Keratinocyte (primary cell): ENCODE data around the gene LDAH. TPM values are rescaled to one million over a fixed set of nuclear protein-coding genes. Genes with fewer than 3 reads are reported as not detected.

Experiments
- DNase-seq: peaks from one replicate; pipeline ENCODE4 v3.0.0-alpha.2; 2011; ENCODE audit warnings: low read depth, missing footprints, low spot score
- FAIRE-seq: peaks from 2 replicates; lab custom pipeline; 2011; peaks lifted over from hg19 to GRCh38; lab: Jason Lieb, UNC
- H2AFZ ChIP-seq: 2 replicates; pipeline ENCODE4 v1.6.0; 2012; ENCODE audit warnings: low read length, control low read depth, inconsistent platforms; ENCODE audit not compliant: control insufficient read depth
- H3K27ac ChIP-seq: 2 replicates; pipeline ENCODE4 v1.5.1; 2011; ENCODE audit warnings: low read length; ENCODE audit not compliant: control insufficient read depth, insufficient read depth
- H3K27me3 ChIP-seq: 3 replicates; pipeline ENCODE4 v1.6.0; 2011; ENCODE audit warnings: low read length; ENCODE audit not compliant: control insufficient read depth, insufficient read depth; ENCODE audit errors: extremely low read depth
- H3K36me3 ChIP-seq, 2 experiments: 2 replicates in 1 of 2; 3 replicates in 1 of 2; pipeline ENCODE4 v1.5.1; 2011; ENCODE audit warnings: low read length in 2 of 2, mild to moderate bottlenecking in 1 of 2; ENCODE audit not compliant: control insufficient read depth in 2 of 2, insufficient read depth in 2 of 2; ENCODE audit errors: extremely low read depth in 1 of 2
- H3K4me1 ChIP-seq: 3 replicates; pipeline ENCODE4 v1.5.1; 2011; ENCODE audit warnings: low read length; ENCODE audit not compliant: control insufficient read depth, insufficient read depth; ENCODE audit errors: extremely low read depth
- H3K4me2 ChIP-seq: 3 replicates; pipeline ENCODE4 v1.6.0; 2011; ENCODE audit warnings: low read depth, low read length; ENCODE audit not compliant: control insufficient read depth, insufficient read depth; ENCODE audit errors: extremely low read depth
- H3K4me3 ChIP-seq, 3 experiments: fragments of 200-600 bp in 1 of 3; sonication (generic) in 1 of 3; 2 replicates in 2 of 3; 3 replicates in 1 of 3; pipeline ENCODE4 v1.5.1; 2011 to 2016; ENCODE audit warnings: low read length in 3 of 3, mild to moderate bottlenecking in 3 of 3, control low read depth in 2 of 3, inconsistent platforms in 1 of 3, low read depth in 1 of 3, mixed read lengths in 1 of 3, mixed run types in 1 of 3, moderate library complexity in 1 of 3; ENCODE audit not compliant: control insufficient read depth in 2 of 3, insufficient read depth in 2 of 3; ENCODE audit errors: extremely low read depth in 1 of 3
- H3K79me2 ChIP-seq: 2 replicates; pipeline ENCODE4 v1.6.0; 2012; ENCODE audit warnings: low read length; ENCODE audit not compliant: control insufficient read depth, insufficient read depth
- H3K9ac ChIP-seq: 3 replicates; pipeline ENCODE4 v1.6.0; 2011; ENCODE audit warnings: low read length; ENCODE audit not compliant: control insufficient read depth, insufficient read depth; ENCODE audit errors: extremely low read depth
- H3K9me1 ChIP-seq: 3 replicates; pipeline ENCODE4 v1.6.0; 2011; ENCODE audit warnings: low read length; ENCODE audit not compliant: control insufficient read depth, insufficient read depth; ENCODE audit errors: extremely low read depth
- H3K9me3 ChIP-seq: 2 replicates; pipeline ENCODE4 v1.5.1; 2012; ENCODE audit warnings: low read depth, low read length; ENCODE audit not compliant: control insufficient read depth
- H4K20me1 ChIP-seq: 3 replicates; pipeline ENCODE4 v1.6.0; 2011; ENCODE audit warnings: low read length; ENCODE audit not compliant: control insufficient read depth, insufficient read depth; ENCODE audit errors: extremely low read depth
- CTCF ChIP-seq, 3 experiments: IDR thresholded peaks in 1 of 3; conservative IDR thresholded peaks in 1 of 3; optimal IDR thresholded peaks in 1 of 3; 2 replicates in 2 of 3; 3 replicates in 1 of 3; pipeline versions ENCODE3 to v1.5.1; 2011; ENCODE audit warnings: low read length in 3 of 3, mild to moderate bottlenecking in 3 of 3, moderate library complexity in 2 of 3, control low read depth in 1 of 3, inconsistent platforms in 1 of 3; ENCODE audit not compliant: insufficient read depth in 2 of 3; ENCODE audit errors: extremely low read depth in 1 of 3
- EZH2 ChIP-seq: IDR thresholded peaks from one replicate; pipeline ENCODE4 v1.6.1; 2012; ENCODE audit warnings: inconsistent platforms, mild to moderate bottlenecking, low read length, moderate library complexity
- dilution Hi-C: fragments of 300-500 bp; cut with MboI; formaldehyde crosslinking; loops from one replicate; pipeline ENCODE4 v1.7.0; 2020; ENCODE audit warnings: low sequenced_read_pairs; ENCODE audit not compliant: extremely low pct_ligation_motif_present
- polyA plus RNA-seq, 5 experiments: library from polyadenylated mRNA; depleted of rRNA in 3 of 5; stranded (reverse) in 3 of 5; stranded (forward) in 1 of 5; unstranded in 1 of 5; fragments of >200 nt; gene quantifications; 1 replicate in 1 of 5; 2 replicates in 3 of 5; 3 replicates in 1 of 5; pipeline versions ENCODE4 v1.2.1 to v1.2.3, GENCODE V29; 2011 to 2012; ENCODE audit warnings: missing spikeins in 2 of 5, low read depth in 1 of 5, low replicate concordance in 1 of 5

The LDAH gene
- polyA plus RNA-seq, 1 donor (not counting 4 experiments of a cell fraction or from before 2014, with no cell fraction given) = 22.7 TPM

GRCh38 chr2:20745924-20746555, 76.9 kb downstream of the LDAH start:
- Histone ChIP-seq H2AFZ (no peak overlapping the region), H3K9me1 (no peaks in the 10 kb centered on the region), H3K4me2 (no peak overlapping the region), H3K9ac (no peak overlapping the region), H3K27ac (no peak overlapping the region), H4K20me1 (no peaks in the 10 kb centered on the region), H3K79me2 (no peaks in the 10 kb centered on the region), H3K4me3 (no peak overlapping the region), H3K9me3 (no peaks in the 10 kb centered on the region), H3K27me3 (no peaks in the 10 kb centered on the region), H3K4me1 (no peaks in the 10 kb centered on the region), H3K36me3 (no peaks in the 10 kb centered on the region)
- DNase-seq (no peak), FAIRE-seq (no peak)
- dilution Hi-C loops = no loop called here
- TF ChIP-seq CTCF (optimal IDR thresholded peaks at IDR 0.05 in 1 of 3, IDR thresholded peaks at IDR 0.05 in 1 of 3, conservative IDR thresholded peaks at IDR 0.05 in 1 of 3; ENCODE audit: extremely low read depth in 1 of 3, insufficient read depth in 2 of 3, low read length in 3 of 3) (no peak), EZH2 (no peak)

- Histone ChIP-seq H3K9me1 (no peaks in the 10 kb centered on the region), H4K20me1 (no peaks in the 10 kb centered on the region), H3K27me3 (no peaks in the 10 kb centered on the region), H3K4me2 (no peak overlapping the region), H3K9me3 (no peaks in the 10 kb centered on the region), H3K27ac (no peak overlapping the region), H2AFZ (no peak overlapping the region), H3K4me1 (no peaks in the 10 kb centered on the region), H3K9ac (no peak overlapping the region), H3K79me2 (no peaks in the 10 kb centered on the region), H3K36me3 (no peaks in the 10 kb centered on the region), H3K4me3 (no peak overlapping the region)
- TF ChIP-seq CTCF (optimal IDR thresholded peaks at IDR 0.05 in 1 of 3, IDR thresholded peaks at IDR 0.05 in 1 of 3, conservative IDR thresholded peaks at IDR 0.05 in 1 of 3; ENCODE audit: extremely low read depth in 1 of 3, insufficient read depth in 2 of 3, low read length in 3 of 3) = no peak
- no peak for TF ChIP-seq EZH2
- dilution Hi-C loops = no loop called here
- DNase-seq (no peak), FAIRE-seq (no peak)
These were observed 78.2 kb downstream of the LDAH start for GRCh38 chr2:20744366-20745335.
